Measurements from ENCODE around the gene EGLN3. TPM values are rescaled to one million over a fixed set of nuclear protein-coding genes. Genes with fewer than 3 reads are reported as not detected.

EGLN3 gene
- polyA plus RNA-seq, 1 donor from 2014 or later: not detected

- Histone ChIP-seq H4K20me1 (ENCODE audit: insufficient read depth) (no peaks in the 10 kb centered on the region), H3K27me3 (ENCODE audit: insufficient read depth, low read depth, low read length) (no peaks in the 10 kb centered on the region), H3K36me3 (ENCODE audit: insufficient read depth, low read length) (no peaks in the 10 kb centered on the region), H3K4me2 (ENCODE audit: low read length) (no peak overlapping the region), H3K9me3 (ENCODE audit: low read length) (no peaks in the 10 kb centered on the region), H2AFZ (ENCODE audit: low read depth, low read length) (no peak overlapping the region), H3K27ac (ENCODE audit: low read length) (no peak overlapping the region), H3F3A (ENCODE audit: insufficient read depth, low read length, poor library complexity, severe bottlenecking) (no peaks in the 10 kb centered on the region), H3K9ac (ENCODE audit: low read length) (no peak overlapping the region), H3K9me2 (ENCODE audit: insufficient read depth, low read length) (no peaks in the 10 kb centered on the region), H3K79me2 (replicated peaks; ENCODE audit: insufficient read depth, low read length) (no peaks in the 10 kb centered on the region), H3K4me3 (ENCODE audit: low read length) (no peak overlapping the region)
- TF ChIP-seq CTCF (IDR thresholded peaks at IDR 0.05; ENCODE audit: poor library complexity, severe bottlenecking): no peak
- no peak for TF ChIP-seq REST (IDR thresholded peaks at IDR 0.05; ENCODE audit: borderline replicate concordance)
- no peak for TF ChIP-seq SMC3 (conservative IDR thresholded peaks at IDR 0.05; ENCODE audit: poor library complexity)
- TF ChIP-seq MXI1 (conservative IDR thresholded peaks at IDR 0.05; ENCODE audit: poor library complexity, severe bottlenecking): no peak
- no peak for TF ChIP-seq RAD21 (conservative IDR thresholded peaks at IDR 0.05)
- TF ChIP-seq EP300 (conservative IDR thresholded peaks at IDR 0.05; ENCODE audit: poor library complexity, severe bottlenecking): no peak
- no peak for TF ChIP-seq TAF1 (IDR thresholded peaks at IDR 0.05; ENCODE audit: low read depth)
- no peak for TF ChIP-seq POLR2AphosphoS5 (IDR thresholded peaks at IDR 0.05)
These were observed 66.0 kb downstream of the EGLN3 start for GRCh38 chr14:33884916-33885315.

- Histone ChIP-seq H3K4me2 (ENCODE audit: low read length) (no peak overlapping the region), H2AFZ (ENCODE audit: low read depth, low read length) (no peak overlapping the region), H3K36me3 (ENCODE audit: insufficient read depth, low read length) (no peaks in the 10 kb centered on the region), H3K27ac (ENCODE audit: low read length) (no peak overlapping the region), H4K20me1 (ENCODE audit: insufficient read depth) (no peaks in the 10 kb centered on the region), H3F3A (ENCODE audit: insufficient read depth, low read length, poor library complexity, severe bottlenecking) (no peaks in the 10 kb centered on the region), H3K79me2 (replicated peaks; ENCODE audit: insufficient read depth, low read length) (no peaks in the 10 kb centered on the region), H3K9me3 (ENCODE audit: low read length) (no peaks in the 10 kb centered on the region), H3K9me2 (ENCODE audit: insufficient read depth, low read length) (no peaks in the 10 kb centered on the region), H3K27me3 (ENCODE audit: insufficient read depth, low read depth, low read length) (no peaks in the 10 kb centered on the region), H3K9ac (ENCODE audit: low read length) (no peak overlapping the region), H3K4me3 (ENCODE audit: low read length) (no peak overlapping the region)
- no peak for TF ChIP-seq TAF1 (IDR thresholded peaks at IDR 0.05; ENCODE audit: low read depth)
- no peak for TF ChIP-seq SMC3 (conservative IDR thresholded peaks at IDR 0.05; ENCODE audit: poor library complexity)
- no peak for TF ChIP-seq MXI1 (conservative IDR thresholded peaks at IDR 0.05; ENCODE audit: poor library complexity, severe bottlenecking)
- TF ChIP-seq RAD21 (conservative IDR thresholded peaks at IDR 0.05): no peak
- no peak for TF ChIP-seq EZH2 (IDR thresholded peaks at IDR 0.05; ENCODE audit: borderline replicate concordance, insufficient read depth, low read length, poor library complexity, severe bottlenecking)
- TF ChIP-seq REST (IDR thresholded peaks at IDR 0.05; ENCODE audit: borderline replicate concordance): no peak
- TF ChIP-seq POLR2AphosphoS5 (IDR thresholded peaks at IDR 0.05): no peak
- no peak for TF ChIP-seq CTCF (IDR thresholded peaks at IDR 0.05; ENCODE audit: poor library complexity, severe bottlenecking)
- TF ChIP-seq EP300 (conservative IDR thresholded peaks at IDR 0.05; ENCODE audit: poor library complexity, severe bottlenecking): no peak
These were observed 70.5 kb downstream of the EGLN3 start for GRCh38 chr14:33880330-33880729.

Measured in neural cell (in vitro differentiated cells).